T-helper 22 cell (primary cell): ENCODE results near the gene AP3B1.

Experiments used
- DNase-seq: peaks from one replicate; pipeline ENCODE4 v3.0.0-alpha.2; 2020; ENCODE audit warnings: low read depth

Gene AP3B1

GRCh38 chr5:77971776-77972468, 322.6 kb downstream of the AP3B1 start:
- DNase-seq, result no peak

GRCh38 chr5:77970891-77971290, 323.6 kb downstream of the AP3B1 start:
- DNase-seq, result no peak

- no peak for DNase-seq
Measured at GRCh38 chr5:77963795-77964194, 330.7 kb downstream of the AP3B1 start.

- DNase-seq, result no peak
Measured at GRCh38 chr5:77960863-77961396, 333.6 kb downstream of the AP3B1 start.

GRCh38 chr5:77960305-77960704, 334.2 kb downstream of the AP3B1 start:
- no peak for DNase-seq

- DNase-seq, result no peak
Measured at GRCh38 chr5:77958642-77959330, 335.7 kb downstream of the AP3B1 start.

GRCh38 chr5:77957931-77958521, 336.5 kb downstream of the AP3B1 start:
- DNase-seq, result no peak

GRCh38 chr5:77957516-77957915, 337.0 kb downstream of the AP3B1 start:
- DNase-seq, result no peak

GRCh38 chr5:77957081-77957480, 337.4 kb downstream of the AP3B1 start:
- no peak for DNase-seq

- no peak for DNase-seq
Measured at GRCh38 chr5:77955577-77955976, 338.9 kb downstream of the AP3B1 start.

GRCh38 chr5:77953374-77953773, 341.1 kb downstream of the AP3B1 start:
- no peak for DNase-seq

GRCh38 chr5:77952636-77953212, 341.8 kb downstream of the AP3B1 start:
- DNase-seq, result no peak
